H1 (cell line): ENCODE measurements around the gene PLXNA4. TPM values are rescaled to one million over a fixed set of nuclear protein-coding genes. Genes with fewer than 3 reads are reported as not detected.

Experiments used
- CTCF ChIA-PET: fragments of 300-600 bp; sonication (Branson Sonifier 250); formaldehyde crosslinking; loops from one replicate; lab custom pipeline; 2021; ENCODE audit not compliant: partially characterized antibody; lab: Charles Lee
- POLR2A ChIA-PET: fragments of 300-600 bp; sonication (Branson Sonifier 250); formaldehyde crosslinking; loops from one replicate; lab custom pipeline; 2021; ENCODE audit warnings: inconsistent platforms; ENCODE audit not compliant: partially characterized antibody; lab: Charles Lee
- DNase-seq, 2 experiments: peaks; one replicate each; pipeline versions ENCODE4 v3.0.0 to v3.0.0-alpha.2; 2010 to 2022; ENCODE audit warnings: low spot score in 2 of 2, low read depth in 1 of 2, mixed read lengths in 1 of 2
- FAIRE-seq: peaks from 2 replicates; lab custom pipeline; 2011; peaks lifted over from hg19 to GRCh38; lab: Jason Lieb, UNC
- H2AFZ ChIP-seq: 2 replicates; pipeline ENCODE4 v1.8.1; 2012; ENCODE audit warnings: low read length, inconsistent platforms
- H2AK5ac ChIP-seq: 2 replicates; pipeline ENCODE4 v1.6.1; 2013; ENCODE audit warnings: low read depth, low read length
- H2BK120ac ChIP-seq: replicated peaks from 2 replicates; pipeline ENCODE3; 2013; ENCODE audit warnings: low read depth, low read length, inconsistent platforms
- H2BK12ac ChIP-seq: 2 replicates; pipeline ENCODE4 v1.6.1; 2013; ENCODE audit warnings: low read depth, low read length
- H2BK15ac ChIP-seq: 2 replicates; pipeline ENCODE4 v1.6.1; 2013; ENCODE audit warnings: low read length
- H2BK20ac ChIP-seq: 2 replicates; pipeline ENCODE4 v1.6.1; 2013; ENCODE audit warnings: low read length
- H2BK5ac ChIP-seq: 2 replicates; pipeline ENCODE4 v1.6.1; 2013; ENCODE audit warnings: low read depth, low read length
- H3K14ac ChIP-seq: 2 replicates; pipeline ENCODE4 v1.6.1; 2013; ENCODE audit warnings: inconsistent platforms; ENCODE audit not compliant: insufficient read length
- H3K18ac ChIP-seq: 2 replicates; pipeline ENCODE4 v1.6.1; 2013; ENCODE audit warnings: low read length; ENCODE audit errors: extremely low read depth
- H3K23ac ChIP-seq: 2 replicates; pipeline ENCODE4 v1.6.1; 2013; ENCODE audit warnings: inconsistent platforms; ENCODE audit not compliant: insufficient read length
- H3K23me2 ChIP-seq: 2 replicates; pipeline ENCODE4 v1.6.1; 2013; ENCODE audit warnings: low read depth, low read length
- H3K27ac ChIP-seq: 2 replicates; pipeline ENCODE4 v1.6.1; 2011; ENCODE audit warnings: low read depth, low read length, inconsistent platforms
- H3K27me3 ChIP-seq, 4 experiments: replicated peaks in 1 of 4; 1 replicate in 1 of 4; 2 replicates in 3 of 4; pipeline versions ENCODE4 v1.6.1 to v1.8.1; 2011 to 2013; ENCODE audit warnings: low read length in 3 of 4, mild to moderate bottlenecking in 3 of 4, inconsistent platforms in 2 of 4, mixed read lengths in 2 of 4, moderate library complexity in 1 of 4; ENCODE audit not compliant: control insufficient read depth in 3 of 4, insufficient read depth in 3 of 4; ENCODE audit errors: extremely low read depth in 1 of 4
- H3K36me3 ChIP-seq, 4 experiments: 2 replicates each; pipeline versions ENCODE4 v1.6.1 to v1.8.1; 2011 to 2013; ENCODE audit warnings: mild to moderate bottlenecking in 4 of 4, low read length in 3 of 4, moderate library complexity in 2 of 4, control low read depth in 1 of 4, inconsistent platforms in 1 of 4; ENCODE audit not compliant: insufficient read depth in 4 of 4, control insufficient read depth in 2 of 4
- H3K4ac ChIP-seq: replicated peaks from 2 replicates; pipeline ENCODE3; 2013; ENCODE audit warnings: low read length, low read depth, mixed read lengths, inconsistent platforms; ENCODE audit not compliant: insufficient read length
- H3K4me1 ChIP-seq, 4 experiments: replicated peaks in 1 of 4; 1 replicate in 1 of 4; 2 replicates in 3 of 4; pipeline versions ENCODE4 v1.6.1 to v1.8.1; 2011 to 2013; ENCODE audit warnings: low read length in 3 of 4, inconsistent platforms in 2 of 4, mixed read lengths in 1 of 4; ENCODE audit not compliant: insufficient read depth in 4 of 4, control insufficient read depth in 3 of 4
- H3K4me2 ChIP-seq, 2 experiments: 2 replicates each; pipeline versions ENCODE4 v1.6.1 to v1.8.1; 2011 to 2013; ENCODE audit warnings: low read depth in 2 of 2, low read length in 2 of 2, control low read depth in 1 of 2, inconsistent platforms in 1 of 2, mild to moderate bottlenecking in 1 of 2; ENCODE audit not compliant: insufficient read depth in 1 of 2
- H3K4me3 ChIP-seq, 4 experiments: fragments of 200-600, 300-600 bp in 1 of 4; sonication (generic), shearing (Covaris generic), sonication (Bioruptor Twin) in 1 of 4; 2 replicates each; pipeline versions ENCODE4 v1.5.1 to v1.8.1; 2011 to 2016; ENCODE audit warnings: low read length in 4 of 4, low read depth in 3 of 4, control low read depth in 2 of 4, inconsistent platforms in 2 of 4, mild to moderate bottlenecking in 2 of 4, mixed read lengths in 1 of 4, moderate library complexity in 1 of 4; ENCODE audit not compliant: insufficient read depth in 2 of 4; ENCODE audit errors: extremely low read depth in 1 of 4
- H3K56ac ChIP-seq: replicated peaks from 2 replicates; pipeline ENCODE3; 2013; ENCODE audit warnings: low read depth, mild to moderate bottlenecking, mixed read lengths, low read length, inconsistent platforms; ENCODE audit not compliant: insufficient read length
- H3K79me1 ChIP-seq: 2 replicates; pipeline ENCODE4 v1.6.1; 2013; ENCODE audit warnings: low read depth, low read length, control low read depth
- H3K79me2 ChIP-seq, 2 experiments: 2 replicates each; pipeline versions ENCODE4 v1.6.1 to v1.8.1; 2012 to 2013; ENCODE audit warnings: low read length in 2 of 2, mild to moderate bottlenecking in 2 of 2, inconsistent platforms in 1 of 2; ENCODE audit not compliant: insufficient read depth in 2 of 2, control insufficient read depth in 1 of 2
- H3K9ac ChIP-seq, 4 experiments: replicated peaks in 1 of 4; 1 replicate in 1 of 4; 2 replicates in 3 of 4; pipeline versions ENCODE4 v1.6.1 to v1.8.1; 2011 to 2013; ENCODE audit warnings: low read depth in 3 of 4, low read length in 3 of 4, control low read depth in 2 of 4, mild to moderate bottlenecking in 2 of 4, moderate library complexity in 2 of 4, inconsistent platforms in 1 of 4; ENCODE audit errors: extremely low read depth in 1 of 4
- H3K9me3 ChIP-seq, 2 experiments: 2 replicates each; pipeline versions ENCODE4 v1.6.1 to v1.8.1; 2012 to 2013; ENCODE audit warnings: mild to moderate bottlenecking in 2 of 2, moderate library complexity in 2 of 2, control low read depth in 1 of 2, inconsistent platforms in 1 of 2, low read depth in 1 of 2, low read length in 1 of 2, mixed read lengths in 1 of 2; ENCODE audit not compliant: insufficient read depth in 2 of 2
- H4K20me1 ChIP-seq, 2 experiments: replicated peaks in 1 of 2; 2 replicates each; pipeline versions ENCODE3 to v1.8.1; 2011 to 2013; ENCODE audit warnings: inconsistent platforms in 2 of 2, low read length in 2 of 2, mild to moderate bottlenecking in 1 of 2; ENCODE audit not compliant: insufficient read depth in 2 of 2, control insufficient read depth in 1 of 2
- H4K5ac ChIP-seq: 2 replicates; pipeline ENCODE4 v1.6.1; 2013; ENCODE audit warnings: low read length, low read depth, mixed read lengths, inconsistent platforms; ENCODE audit not compliant: insufficient read length
- H4K8ac ChIP-seq: 2 replicates; pipeline ENCODE4 v1.8.0; 2013; ENCODE audit warnings: mild to moderate bottlenecking, moderate library complexity, low read length, inconsistent platforms; ENCODE audit not compliant: insufficient read depth; ENCODE audit errors: extremely low read depth
- H4K91ac ChIP-seq: replicated peaks from 2 replicates; pipeline ENCODE3; 2013; ENCODE audit warnings: low read length, mixed read lengths, inconsistent platforms; ENCODE audit not compliant: insufficient read length
- ASH2L ChIP-seq: fragments of 200-600, 300-600 bp; sonication (generic); IDR thresholded peaks from one replicate; pipeline ENCODE4 v1.7.1; 2017; ENCODE audit warnings: low read length
- E2F6 ChIP-seq: IDR thresholded peaks from 2 replicates; pipeline ENCODE4 v1.6.1; 2012; ENCODE audit warnings: inconsistent platforms
- EP300 ChIP-seq, 2 experiments: IDR thresholded peaks; 1 replicate in 1 of 2; 2 replicates in 1 of 2; pipeline ENCODE4 v1.6.1; 2011 to 2012; ENCODE audit warnings: low read depth in 2 of 2, low read length in 2 of 2, mild to moderate bottlenecking in 2 of 2, borderline replicate concordance in 1 of 2, inconsistent platforms in 1 of 2, moderate library complexity in 1 of 2
- GABPA ChIP-seq: IDR thresholded peaks from 2 replicates; pipeline ENCODE4 v1.6.1; 2011; ENCODE audit warnings: mild to moderate bottlenecking, low read length, moderate library complexity, borderline replicate concordance; ENCODE audit not compliant: insufficient read depth
- HDAC2 ChIP-seq, 2 experiments: fragments of 300-600 bp in 1 of 2; sonication (generic) in 1 of 2; IDR thresholded peaks; 2 replicates each; pipeline ENCODE4 v1.6.1; 2011 to 2012; ENCODE audit warnings: low read depth in 2 of 2, low read length in 2 of 2, mild to moderate bottlenecking in 2 of 2, moderate library complexity in 2 of 2, borderline replicate concordance in 1 of 2, inconsistent platforms in 1 of 2
- JUND ChIP-seq: IDR thresholded peaks from 2 replicates; pipeline ENCODE4 v1.6.1; 2011; ENCODE audit warnings: mild to moderate bottlenecking, improper control_type of control experiment, low read length
- KDM4A ChIP-seq: IDR thresholded peaks from one replicate; pipeline ENCODE4 v1.7.1; 2012; ENCODE audit warnings: low read depth, mild to moderate bottlenecking, moderate library complexity, low read length, inconsistent platforms; ENCODE audit not compliant: severe bottlenecking
- POLR2A ChIP-seq, 2 experiments: IDR thresholded peaks; 1 replicate in 1 of 2; 2 replicates in 1 of 2; pipeline ENCODE4 v1.6.1; 2011; ENCODE audit warnings: low read depth in 2 of 2, low read length in 2 of 2, mild to moderate bottlenecking in 2 of 2; ENCODE audit errors: control extremely low read depth in 1 of 2
- POLR2AphosphoS5 ChIP-seq: IDR thresholded peaks from 2 replicates; pipeline ENCODE4 v1.6.1; 2011; ENCODE audit warnings: low read depth, low read length
- SIRT6 ChIP-seq: IDR thresholded peaks from one replicate; pipeline ENCODE4 v1.7.1; 2012; ENCODE audit warnings: low read length, inconsistent platforms
- SUZ12 ChIP-seq: fragments of 200-600 bp; sonication (generic); IDR thresholded peaks from 2 replicates; pipeline ENCODE4 v1.6.1; 2012; ENCODE audit warnings: mild to moderate bottlenecking, inconsistent platforms, low read length, moderate library complexity, mixed read lengths
- TAF7 ChIP-seq: optimal IDR thresholded peaks from 2 replicates; pipeline ENCODE3; 2011; ENCODE audit warnings: low read depth, mild to moderate bottlenecking, inconsistent platforms, low read length, moderate library complexity, borderline replicate concordance
- WGBS, 2 experiments: shearing (Covaris generic) in 1 of 2; methylation state at CpG; one replicate each; pipeline versions ENCODE4 v1.1.6 to v1.1.7; 2013 to 2015; ENCODE audit warnings: low lambda C conversion rate in 2 of 2, mixed read lengths in 2 of 2, inconsistent platforms in 1 of 2, low coverage in 1 of 2, missing lambda C conversion rate in 1 of 2; ENCODE audit not compliant: insufficient replicate concordance in 2 of 2, insufficient coverage in 1 of 2, insufficient read length in 1 of 2; ENCODE audit errors: extremely low coverage in 1 of 2, missing lambda C conversion rate in 1 of 2; 5-methylcytosine and 5-hydroxymethylcytosine counted together
- polyA plus RNA-seq, 7 experiments: library from polyadenylated mRNA; depleted of rRNA in 3 of 7; stranded (reverse) in 5 of 7; unstranded in 2 of 7; fragments of >200 nt in 5 of 7; fragments of 200-250 nt in 2 of 7; gene quantifications; 1 replicate in 5 of 7; 2 replicates in 1 of 7; 4 replicates in 1 of 7; pipeline versions ENCODE4 v1.2.1 to v1.2.3, GENCODE V29; 2011 to 2013; ENCODE audit warnings: missing spikeins in 2 of 7, mixed read lengths in 2 of 7
- total RNA-seq: library from RNA; stranded (reverse); fragmentation: NEBNext Ultra II Directional; extraction: Animal tissue kit (Norgen Biotek cat#: 25700); gene quantifications from 2 replicates; pipeline ENCODE4 v1.2.1, GENCODE V29; 2021

PLXNA4 gene
- total and polyA plus RNA-seq, 2 of the 8 experiments (the other 6 are each of a cell fraction or from before 2014, with no cell fraction given): 0.76 to 0.79 TPM

GRCh38 chr7:132383962-132384361, 192.3 kb downstream of the PLXNA4 start:
- Histone ChIP-seq H3K27ac (no peak overlapping the region), H4K5ac (no peak overlapping the region), H3K18ac (no peak overlapping the region), H3K4ac (no peak overlapping the region), H3K4me2 (no peak overlapping the region), H3K56ac (no peak overlapping the region), H3K9me3 (peaks cover 0 to 3% of the 10 kb centered on the region in 2 experiments; a peak in 1 of 4 replicates), H3K79me2 (no peaks in the 10 kb centered on the region), H3K79me1 (no peaks in the 10 kb centered on the region), H2BK120ac (no peak overlapping the region), H2BK15ac (no peak overlapping the region), H4K8ac (no peak overlapping the region), H3K9ac (no peak overlapping the region), H2AK5ac (no peak overlapping the region), H4K91ac (no peak overlapping the region), H3K23ac (no peak overlapping the region), H3K27me3 (no peaks in the 10 kb centered on the region), H2AFZ (no peak overlapping the region), H3K4me1 (peaks cover 2 to 9% (median 5%) of the 10 kb centered on the region in 4 experiments; a peak in 4 of 7 replicates), H4K20me1 (no peaks in the 10 kb centered on the region), H2BK12ac (no peak overlapping the region), H2BK20ac (no peak overlapping the region), H3K4me3 (no peak overlapping the region), H2BK5ac (no peak overlapping the region), H3K23me2 (no peaks in the 10 kb centered on the region), H3K36me3 (no peaks in the 10 kb centered on the region), H3K14ac (no peak overlapping the region)
- WGBS, 2 experiments: 95% methylated on average over 2 of the region's 2 CpGs; no CpG with 5 or more reads in 1 of the 2 experiments
- FAIRE-seq (no peak), DNase-seq (no peak)
- POLR2A ChIA-PET: no interaction called here
- CTCF ChIA-PET: no interaction called here
- TF ChIP-seq KDM4A (no peak), EP300 (IDR thresholded peaks at IDR 0.05; ENCODE audit: borderline replicate concordance in 1 of 2, low read depth in 2 of 2, low read length in 2 of 2) (no peak), ASH2L (no peak), JUND (no peak), GABPA (no peak), HDAC2 (IDR thresholded peaks at IDR 0.05; ENCODE audit: borderline replicate concordance in 1 of 2, low read depth in 2 of 2, low read length in 2 of 2) (no peak), TAF7 (no peak), E2F6 (no peak), POLR2AphosphoS5 (no peak), SIRT6 (no peak), POLR2A (IDR thresholded peaks at IDR 0.05; ENCODE audit: control extremely low read depth in 1 of 2, low read depth in 2 of 2, low read length in 2 of 2) (no peak), SUZ12 (no peak)
